ENCODE measurements around the gene AGMO. TPM values are rescaled to one million over a fixed set of nuclear protein-coding genes. Genes with fewer than 3 reads are reported as not detected.

Gene AGMO
- total RNA-seq, 1 experiment from 2014 or later: not detected

- H3K36me3 ChIP-seq (ENCODE audit: control insufficient read depth, insufficient read depth, low read length): no peaks in the 10 kb centered on the region
- no peaks in the 10 kb centered on the region for H3K9me3 ChIP-seq (ENCODE audit: control insufficient read depth, insufficient read depth, low read depth, low read length)
- H3K27me3 ChIP-seq (ENCODE audit: control insufficient read depth, insufficient read depth, low read length): no peaks in the 10 kb centered on the region
- in situ Hi-C loops (cut with HindIII; ENCODE audit: low pct_unique_long_range_greater_than_20kb, low sequenced_read_pairs) (no loop called here), intact Hi-C loops (cut with micrococcal nuclease; ENCODE audit: unreplicated experiment) (no loop called here)
- POLR2A ChIA-PET: no interaction called here
- DNase-seq (ENCODE audit: low read depth, low spot score) (no peak), ATAC-seq (no peak)
- no TSS peak for BruUV-seq (replicated peaks)
- no peak overlapping the region for H3K27ac ChIP-seq (ENCODE audit: low read length)
- CTCF ChIA-PET: no interaction called here
- TF ChIP-seq TCF7L2 (IDR thresholded peaks at IDR 0.05; ENCODE audit: low read depth, low read length): no peak
- no peaks in the 10 kb centered on the region for H3K4me1 ChIP-seq (ENCODE audit: control insufficient read depth, insufficient read depth, low read length)
- no peak overlapping the region for H3K4me3 ChIP-seq (ENCODE audit: low read depth in 2 of 2, low read length in 2 of 2)
Observed at GRCh38 chr7:15490291-15490690, 71.5 kb downstream of the AGMO start.

DNA sequence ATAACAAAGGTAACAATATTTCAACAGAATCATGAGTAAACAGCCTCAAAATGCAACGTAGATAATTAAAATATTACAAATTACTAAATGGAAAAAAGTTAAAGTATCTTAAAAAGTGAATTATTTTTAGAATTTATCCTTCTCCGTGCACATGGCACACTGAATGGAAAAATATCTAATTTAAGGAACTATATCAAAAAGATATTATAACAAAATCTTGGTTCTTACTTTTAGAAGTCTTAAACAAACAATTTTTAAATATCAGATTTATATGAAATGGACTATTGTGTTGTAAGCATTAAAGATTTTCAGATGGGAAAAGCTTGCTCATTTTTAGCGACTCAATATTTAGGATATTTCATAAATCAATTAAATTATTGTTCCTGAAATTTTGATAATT lies 72.0 kb downstream of the AGMO start:
- ChIA-PET CTCF (no interaction called here), POLR2A (no interaction called here)
- in situ Hi-C loops (cut with HindIII; ENCODE audit: low pct_unique_long_range_greater_than_20kb, low sequenced_read_pairs): no loop called here
- BruUV-seq (replicated peaks): no TSS peak
- DNase-seq (ENCODE audit: low read depth, low spot score) (no peak), ATAC-seq (no peak)
- Histone ChIP-seq H3K27me3 (ENCODE audit: control insufficient read depth, insufficient read depth, low read length) (no peaks in the 10 kb centered on the region), H3K36me3 (ENCODE audit: control insufficient read depth, insufficient read depth, low read length) (no peaks in the 10 kb centered on the region), H3K27ac (ENCODE audit: low read length) (no peak overlapping the region), H3K9me3 (ENCODE audit: control insufficient read depth, insufficient read depth, low read depth, low read length) (no peaks in the 10 kb centered on the region), H3K4me3 (ENCODE audit: low read depth in 2 of 2, low read length in 2 of 2) (no peak overlapping the region), H3K4me1 (ENCODE audit: control insufficient read depth, insufficient read depth, low read length) (no peaks in the 10 kb centered on the region)
- TF ChIP-seq TCF7L2 (IDR thresholded peaks at IDR 0.05; ENCODE audit: low read depth, low read length) (no peak), POLR2AphosphoS5 (IDR thresholded peaks at IDR 0.05; ENCODE audit: low read depth, low read length) (no peak), REST (IDR thresholded peaks at IDR 0.05; ENCODE audit: insufficient read depth in 1 of 2, low read depth in 2 of 2, low read length in 1 of 2) (no peak), SIN3A (IDR thresholded peaks at IDR 0.05; ENCODE audit: borderline replicate concordance, insufficient read depth, low read depth, low read length) (no peak)
- TF ChIP-seq, protein P1, sequence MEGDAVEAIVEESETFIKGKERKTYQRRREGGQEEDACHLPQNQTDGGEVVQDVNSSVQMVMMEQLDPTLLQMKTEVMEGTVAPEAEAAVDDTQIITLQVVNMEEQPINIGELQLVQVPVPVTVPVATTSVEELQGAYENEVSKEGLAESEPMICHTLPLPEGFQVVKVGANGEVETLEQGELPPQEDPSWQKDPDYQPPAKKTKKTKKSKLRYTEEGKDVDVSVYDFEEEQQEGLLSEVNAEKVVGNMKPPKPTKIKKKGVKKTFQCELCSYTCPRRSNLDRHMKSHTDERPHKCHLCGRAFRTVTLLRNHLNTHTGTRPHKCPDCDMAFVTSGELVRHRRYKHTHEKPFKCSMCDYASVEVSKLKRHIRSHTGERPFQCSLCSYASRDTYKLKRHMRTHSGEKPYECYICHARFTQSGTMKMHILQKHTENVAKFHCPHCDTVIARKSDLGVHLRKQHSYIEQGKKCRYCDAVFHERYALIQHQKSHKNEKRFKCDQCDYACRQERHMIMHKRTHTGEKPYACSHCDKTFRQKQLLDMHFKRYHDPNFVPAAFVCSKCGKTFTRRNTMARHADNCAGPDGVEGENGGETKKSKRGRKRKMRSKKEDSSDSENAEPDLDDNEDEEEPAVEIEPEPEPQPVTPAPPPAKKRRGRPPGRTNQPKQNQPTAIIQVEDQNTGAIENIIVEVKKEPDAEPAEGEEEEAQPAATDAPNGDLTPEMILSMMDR (IDR thresholded peaks at IDR 0.05): no peak
- intact Hi-C loops (cut with micrococcal nuclease; ENCODE audit: unreplicated experiment): no loop called here

DNA sequence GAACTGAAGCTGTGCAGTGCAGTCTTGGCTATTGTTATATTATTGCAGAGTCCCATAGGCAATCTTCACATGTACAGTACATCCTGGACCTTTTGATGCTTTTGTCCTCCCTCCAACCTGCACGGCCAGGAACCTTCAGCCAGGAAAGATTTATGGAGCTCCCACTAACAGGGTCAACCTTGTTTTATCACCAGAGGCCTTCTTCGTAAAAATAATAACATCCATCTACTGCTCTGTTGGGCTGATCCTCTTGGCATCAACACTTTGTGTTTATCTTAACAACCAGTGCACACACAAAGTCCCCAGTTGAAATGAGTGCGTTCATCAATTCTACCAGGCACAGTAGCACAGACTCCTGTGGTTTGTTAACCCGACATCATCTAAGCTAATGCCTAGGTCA lies 72.4 kb downstream of the AGMO start:
- H3K4me1 ChIP-seq (ENCODE audit: control insufficient read depth, insufficient read depth, low read length): no peaks in the 10 kb centered on the region

More for the DNA sequence above, 72.4 kb downstream of the AGMO start:
- no peak overlapping the region for H3K4me3 ChIP-seq (ENCODE audit: low read depth in 2 of 2, low read length in 2 of 2)
- no TSS peak for BruUV-seq (replicated peaks)
- no peaks in the 10 kb centered on the region for H3K27me3 ChIP-seq (ENCODE audit: control insufficient read depth, insufficient read depth, low read length)
- no peak overlapping the region for H3K27ac ChIP-seq (ENCODE audit: low read length)
- ATAC-seq (no peak), DNase-seq (ENCODE audit: low read depth, low spot score) (no peak)
- no peaks in the 10 kb centered on the region for H3K36me3 ChIP-seq (ENCODE audit: control insufficient read depth, insufficient read depth, low read length)
- TF ChIP-seq TCF7L2 (IDR thresholded peaks at IDR 0.05; ENCODE audit: low read depth, low read length) (no peak), POLR2AphosphoS5 (IDR thresholded peaks at IDR 0.05; ENCODE audit: low read depth, low read length) (no peak), SIN3A (IDR thresholded peaks at IDR 0.05; ENCODE audit: borderline replicate concordance, insufficient read depth, low read depth, low read length) (no peak), REST (IDR thresholded peaks at IDR 0.05; ENCODE audit: insufficient read depth in 1 of 2, low read depth in 2 of 2, low read length in 1 of 2) (no peak)
- TF ChIP-seq, protein P1 (IDR thresholded peaks at IDR 0.05): no peak
- ChIA-PET POLR2A (no interaction called here), CTCF (no interaction called here)
- intact Hi-C loops (cut with micrococcal nuclease; ENCODE audit: unreplicated experiment): no loop called here
- in situ Hi-C loops (cut with HindIII; ENCODE audit: low pct_unique_long_range_greater_than_20kb, low sequenced_read_pairs): no loop called here
- no peaks in the 10 kb centered on the region for H3K9me3 ChIP-seq (ENCODE audit: control insufficient read depth, insufficient read depth, low read depth, low read length)

Data from Panc1 (cell line).